K562 (cell line): ENCODE measurements around the gene MYO3B. TPM values are rescaled to one million over a fixed set of nuclear protein-coding genes. Genes with fewer than 3 reads are reported as not detected.

Experiments used
- ATF7 ChIP-seq: fragments of 450-650 bp; IDR thresholded peaks from 2 replicates; pipeline ENCODE4 v1.7.1; 2014; ENCODE audit warnings: mild to moderate bottlenecking, moderate library complexity
- BMI1 ChIP-seq: fragments of 150-350 bp; IDR thresholded peaks from 2 replicates; pipeline ENCODE4 v1.6.1; 2014; ENCODE audit warnings: low read length
- CXXC5 ChIP-seq: fragments of 250-450 bp; sonication (Bioruptor Pico); IDR thresholded peaks from 2 replicates; pipeline ENCODE4 v1.8.0; 2022; ENCODE audit warnings: inconsistent platforms, mild to moderate bottlenecking, moderate library complexity
- DDX20 ChIP-seq: fragments of 450-650 bp; IDR thresholded peaks from 2 replicates; pipeline ENCODE4 v1.6.1; 2016; ENCODE audit warnings: missing genetic modification characterization, low read depth, mild to moderate bottlenecking, missing compliant biosample characterization, moderate library complexity
- ELK3 ChIP-seq: fragments of 450-650 bp; formaldehyde crosslinking; IDR thresholded peaks from 2 replicates; pipeline ENCODE4 v1.4.0; 2020; ENCODE audit warnings: mild to moderate bottlenecking
- EP400 ChIP-seq: fragments of 450-650 bp; IDR thresholded peaks from 2 replicates; pipeline ENCODE4 v1.6.1; 2017; ENCODE audit warnings: antibody characterized with exemption, mild to moderate bottlenecking, moderate library complexity
- GTF2F1 ChIP-seq: IDR thresholded peaks from 2 replicates; pipeline ENCODE4 v1.6.1; 2011; ENCODE audit warnings: low read depth, low read length, improper control_type of control experiment
- HINFP ChIP-seq: fragments of 450-650 bp; conservative IDR thresholded peaks from 2 replicates; pipeline ENCODE4 v1.6.1; 2016; ENCODE audit warnings: missing genetic modification characterization, low read depth, mild to moderate bottlenecking, control low read depth, missing compliant biosample characterization
- HMGN3 ChIP-seq: IDR thresholded peaks from 2 replicates; pipeline ENCODE4 v1.6.1; 2011; ENCODE audit warnings: borderline replicate concordance, low read depth, mild to moderate bottlenecking, mixed read lengths, low read length; ENCODE audit not compliant: insufficient read length; ENCODE audit errors: extremely low read depth
- NCOA4 ChIP-seq: fragments of 450-650 bp; IDR thresholded peaks from 2 replicates; pipeline ENCODE4 v1.6.1; 2018; ENCODE audit warnings: mild to moderate bottlenecking; ENCODE audit not compliant: partially characterized antibody
- NR3C1 ChIP-seq: sonication (generic); formaldehyde crosslinking; IDR thresholded peaks from 2 replicates; pipeline ENCODE4 v1.8.1; 2022; ENCODE audit warnings: missing genetic modification reagents
- RAD21 ChIP-seq, 2 experiments: fragments of 250-450 bp in 1 of 2; fragments of 450-650 bp in 1 of 2; sonication (Bioruptor Pico) in 1 of 2; formaldehyde crosslinking in 1 of 2; IDR thresholded peaks in 1 of 2; conservative IDR thresholded peaks in 1 of 2; 2 replicates each; pipeline versions ENCODE4 v1.4.0 to v1.8.0; 2020 to 2022; ENCODE audit warnings: mild to moderate bottlenecking in 2 of 2, moderate library complexity in 1 of 2
- SIX5 ChIP-seq, 2 experiments: IDR thresholded peaks; 2 replicates each; pipeline ENCODE4 v1.6.1; 2011; ENCODE audit warnings: low read length in 2 of 2, borderline replicate concordance in 1 of 2, low read depth in 1 of 2, mild to moderate bottlenecking in 1 of 2, moderate library complexity in 1 of 2; ENCODE audit not compliant: insufficient read depth in 1 of 2
- SMAD4 ChIP-seq: fragments of 250-450 bp; sonication (Bioruptor Pico); conservative IDR thresholded peaks from 2 replicates; pipeline ENCODE4 v1.8.0; 2021; ENCODE audit warnings: inconsistent platforms, mild to moderate bottlenecking, moderate library complexity
- SOX6 ChIP-seq: fragments of 450-650 bp; IDR thresholded peaks from 2 replicates; pipeline ENCODE4 v1.6.1; 2014; ENCODE audit warnings: mild to moderate bottlenecking
- TBL1XR1 ChIP-seq, 2 experiments: IDR thresholded peaks; 2 replicates each; pipeline ENCODE4 v1.6.1; 2012; ENCODE audit warnings: improper control_type of control experiment in 2 of 2, low read length in 2 of 2, mild to moderate bottlenecking in 1 of 2
- ZNF174 ChIP-seq: fragments of 250-450 bp; sonication (Bioruptor Pico); IDR thresholded peaks from 2 replicates; pipeline ENCODE4 v1.4.0; 2020; ENCODE audit warnings: mild to moderate bottlenecking
- ZNF175 ChIP-seq: fragments of 200-800 bp; sonication (Bioruptor generic); IDR thresholded peaks from 2 replicates; pipeline ENCODE4 v1.6.1; 2016; ENCODE audit warnings: low read depth, mild to moderate bottlenecking, missing genetic modification characterization, missing compliant biosample characterization
- ZNF696 ChIP-seq: fragments of 250-450 bp; sonication (Bioruptor Pico); conservative IDR thresholded peaks from 2 replicates; pipeline ENCODE4 v1.4.0; 2020; ENCODE audit warnings: mild to moderate bottlenecking, moderate library complexity
- polyA plus RNA-seq, 8 experiments: library from polyadenylated mRNA; depleted of rRNA in 4 of 8; stranded (reverse) in 5 of 8; unstranded in 3 of 8; fragments of >200 nt; fragmentation: Nextera tagmentation in 2 of 8; fragmentation: Illumina TruSeq in 1 of 8; extraction: Ambion mirVana in 2 of 8; extraction: Trizol in 1 of 8; gene quantifications; 2 replicates each; pipeline versions ENCODE4 v1.2.1 to v1.2.3, GENCODE V29; 2011 to 2014; ENCODE audit warnings: inconsistent platforms in 1 of 8, missing spikeins in 1 of 8
- total RNA-seq, 7 experiments: library from RNA; depleted of rRNA in 6 of 7; stranded (reverse); fragments of >200 nt in 6 of 7; fragmentation: Illumina TruSeq in 2 of 7; extraction: Trizol in 2 of 7; gene quantifications; 2 replicates each; pipeline versions ENCODE4 v1.2.1 to v1.2.3, GENCODE V29; 2011 to 2021; ENCODE audit warnings: low replicate concordance in 1 of 7
- TF ChIP-seq, protein P1 (sequence below): fragments of 250-450 bp; sonication (Bioruptor Pico); IDR thresholded peaks from 2 replicates; pipeline ENCODE4 v1.8.0; 2022; ENCODE audit warnings: inconsistent platforms, mild to moderate bottlenecking, moderate library complexity, borderline replicate concordance

MYO3B gene
- total and polyA plus RNA-seq, 9 of the 15 experiments (the other 6 are each of a cell fraction or from before 2014, with no cell fraction given) = 2.7 to 6.5 (median 3.6) TPM

GRCh38 chr2:170248574-170249393 is 70.8 kb downstream of the MYO3B start (continued):
- peak; percentile 80 for TF ChIP-seq SMAD4 (CRISPR knock-in tag)
- peak; percentile 44; the same call in 1 of the 2 replicates for TF ChIP-seq EP400
- no peak for TF ChIP-seq ZNF696 (CRISPR knock-in tag)
- TF ChIP-seq SOX6 = peak; percentile 8; the same call in 1 of the 2 replicates
- no peak for TF ChIP-seq ELK3 (CRISPR knock-in tag)
- 0 out of 2 replicates have a peak, but pooled peaks have one; percentile 40 for TF ChIP-seq HINFP (tag)
- no peak for TF ChIP-seq ATF7
- no peak for TF ChIP-seq BMI1
- 0 out of 2 replicates have a peak, but pooled peaks have one; percentile 21 for TF ChIP-seq ZNF174 (CRISPR knock-in tag)
- no peak for TF ChIP-seq NCOA4
- TF ChIP-seq CXXC5 (CRISPR knock-in tag) = peak; percentile 50
- no peak for TF ChIP-seq HMGN3
- no peak for TF ChIP-seq TBL1XR1 (IDR thresholded peaks at IDR 0.05; ENCODE audit: low read length in 2 of 2)
- peak; percentile 67; the same call in 1 of the 2 replicates for TF ChIP-seq ZNF175 (CRISPR knock-in tag)
- peak in 1 of 2 experiments; percentile 12; a peak in 2 of 4 replicates for TF ChIP-seq RAD21 (CRISPR knock-in tag; conservative IDR thresholded peaks at IDR 0.05 in 1 of 2, IDR thresholded peaks at IDR 0.05 in 1 of 2)
- TF ChIP-seq SIX5 (IDR thresholded peaks at IDR 0.05; ENCODE audit: borderline replicate concordance in 1 of 2, insufficient read depth in 1 of 2, low read depth in 1 of 2, low read length in 2 of 2) = no peak
- TF ChIP-seq, protein P1, sequence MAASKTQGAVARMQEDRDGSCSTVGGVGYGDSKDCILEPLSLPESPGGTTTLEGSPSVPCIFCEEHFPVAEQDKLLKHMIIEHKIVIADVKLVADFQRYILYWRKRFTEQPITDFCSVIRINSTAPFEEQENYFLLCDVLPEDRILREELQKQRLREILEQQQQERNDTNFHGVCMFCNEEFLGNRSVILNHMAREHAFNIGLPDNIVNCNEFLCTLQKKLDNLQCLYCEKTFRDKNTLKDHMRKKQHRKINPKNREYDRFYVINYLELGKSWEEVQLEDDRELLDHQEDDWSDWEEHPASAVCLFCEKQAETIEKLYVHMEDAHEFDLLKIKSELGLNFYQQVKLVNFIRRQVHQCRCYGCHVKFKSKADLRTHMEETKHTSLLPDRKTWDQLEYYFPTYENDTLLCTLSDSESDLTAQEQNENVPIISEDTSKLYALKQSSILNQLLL (CRISPR knock-in tag) = no peak
- TF ChIP-seq GTF2F1 = no peak
- TF ChIP-seq NR3C1 (CRISPR knock-in tag) = no peak
- peak; percentile 80 for TF ChIP-seq DDX20 (tag)
